ENCODE results near the gene MYRF.

MYRF gene

GRCh38 chr11:61778357-61778886, 26.0 kb downstream of the MYRF start:
- Histone ChIP-seq H3K27me3 (ENCODE audit: insufficient read depth, low read length, poor library complexity) (no peaks in the 10 kb centered on the region), H3K79me2 (ENCODE audit: insufficient read depth, low read length) (no peaks in the 10 kb centered on the region), H3K27ac (ENCODE audit: low read length) (no peak overlapping the region), H3K4me1 (ENCODE audit: insufficient read depth, low read length) (no peaks in the 10 kb centered on the region), H2AFZ (ENCODE audit: low read depth, low read length) (no peak overlapping the region), H3K4me2 (ENCODE audit: insufficient read depth, low read length) (no peak overlapping the region), H3K9me3 (ENCODE audit: insufficient read depth, low read length, severe bottlenecking) (no peaks in the 10 kb centered on the region), H3K4me3 (ENCODE audit: low read depth in 1 of 2, low read length in 2 of 2) (no peak overlapping the region), H3K9ac (ENCODE audit: low read depth, low read length) (no peak overlapping the region), H4K20me1 (ENCODE audit: insufficient read depth, low read length) (peaks cover 17% of the 10 kb centered on the region; the same call in 1 of the 2 replicates), H3K36me3 (ENCODE audit: insufficient read depth, low read length) (no peaks in the 10 kb centered on the region; the same call in 1 of the 2 replicates)
- no peak for ATAC-seq (ENCODE audit: insufficient read depth, low read depth)
- TF ChIP-seq EZH2 (IDR thresholded peaks at IDR 0.05; ENCODE audit: borderline replicate concordance, low read depth, low read length, severe bottlenecking), result no peak
- TF ChIP-seq CTCF (IDR thresholded peaks at IDR 0.05; ENCODE audit: borderline replicate concordance, extremely low read depth, low read length, poor library complexity, severe bottlenecking), result no peak
- no peak for DNase-seq

- TF ChIP-seq EZH2 (IDR thresholded peaks at IDR 0.05; ENCODE audit: borderline replicate concordance, low read depth, low read length, severe bottlenecking), result no peak
- no peak for TF ChIP-seq CTCF (IDR thresholded peaks at IDR 0.05; ENCODE audit: borderline replicate concordance, extremely low read depth, low read length, poor library complexity, severe bottlenecking)
- Histone ChIP-seq H3K9me3 (ENCODE audit: insufficient read depth, low read length, severe bottlenecking) (no peaks in the 10 kb centered on the region), H3K4me2 (ENCODE audit: insufficient read depth, low read length) (no peak overlapping the region), H3K4me1 (ENCODE audit: insufficient read depth, low read length) (no peaks in the 10 kb centered on the region), H3K27ac (ENCODE audit: low read length) (no peak overlapping the region), H2AFZ (ENCODE audit: low read depth, low read length) (no peak overlapping the region), H3K36me3 (ENCODE audit: insufficient read depth, low read length) (peaks cover 3% of the 10 kb centered on the region; the same call in 1 of the 2 replicates), H3K9ac (ENCODE audit: low read depth, low read length) (no peak overlapping the region), H3K4me3 (ENCODE audit: low read depth in 1 of 2, low read length in 2 of 2) (no peak overlapping the region), H3K79me2 (ENCODE audit: insufficient read depth, low read length) (no peaks in the 10 kb centered on the region), H4K20me1 (ENCODE audit: insufficient read depth, low read length) (peaks cover 22% of the 10 kb centered on the region; the same call in 1 of the 2 replicates), H3K27me3 (ENCODE audit: insufficient read depth, low read length, poor library complexity) (no peaks in the 10 kb centered on the region)
- ATAC-seq (ENCODE audit: insufficient read depth, low read depth) (no peak), DNase-seq (no peak)
Observed at GRCh38 chr11:61778920-61779650, 26.6 kb downstream of the MYRF start.

GRCh38 chr11:61779666-61780525, 27.5 kb downstream of the MYRF start:
- peaks cover 28% of the 10 kb centered on the region; the same call in 1 of the 2 replicates for H4K20me1 ChIP-seq (ENCODE audit: insufficient read depth, low read length)
- H3K27me3 ChIP-seq (ENCODE audit: insufficient read depth, low read length, poor library complexity), result no peaks in the 10 kb centered on the region
- no peak overlapping the region for H3K9ac ChIP-seq (ENCODE audit: low read depth, low read length)
- H3K4me1 ChIP-seq (ENCODE audit: insufficient read depth, low read length), result no peaks in the 10 kb centered on the region
- ATAC-seq (ENCODE audit: insufficient read depth, low read depth) (no peak), DNase-seq (no peak)
- no peak overlapping the region for H3K4me3 ChIP-seq (ENCODE audit: low read depth in 1 of 2, low read length in 2 of 2)
- TF ChIP-seq EZH2 (IDR thresholded peaks at IDR 0.05; ENCODE audit: borderline replicate concordance, low read depth, low read length, severe bottlenecking) (no peak), CTCF (IDR thresholded peaks at IDR 0.05; ENCODE audit: borderline replicate concordance, extremely low read depth, low read length, poor library complexity, severe bottlenecking) (no peak)
- no peaks in the 10 kb centered on the region for H3K9me3 ChIP-seq (ENCODE audit: insufficient read depth, low read length, severe bottlenecking)
- H3K36me3 ChIP-seq (ENCODE audit: insufficient read depth, low read length), result peaks cover 8% of the 10 kb centered on the region; the same call in 1 of the 2 replicates
- no peaks in the 10 kb centered on the region for H3K79me2 ChIP-seq (ENCODE audit: insufficient read depth, low read length)
- H3K4me2 ChIP-seq (ENCODE audit: insufficient read depth, low read length), result no peak overlapping the region
- no peak overlapping the region for H2AFZ ChIP-seq (ENCODE audit: low read depth, low read length)
- H3K27ac ChIP-seq (ENCODE audit: low read length), result no peak overlapping the region

Data from DND-41 (cell line).